OCI-LY7 (cell line): ENCODE measurements around the gene CTRB1. TPM values are rescaled to one million over a fixed set of nuclear protein-coding genes. Genes with fewer than 3 reads are reported as not detected.
"Not testable (repeated sequence)": the region's sequence is repeated elsewhere in the genome, so short reads cannot be mapped to it uniquely, and the experiment has no call there.

ENCODE experiments used
- BruUV-seq: library from RNA; stranded (reverse); fragments of 400-500 nt; replicated peaks from 2 replicates; lab custom pipeline; 2021; lab: Mats Ljungman, UMichigan
- CTCF ChIA-PET: fragments of 300-600 bp; sonication (Branson Sonifier 250); formaldehyde crosslinking; loops from one replicate; lab custom pipeline; 2022; ENCODE audit warnings: antibody characterized with exemption; ENCODE audit not compliant: unreplicated experiment; lab: Charles Lee
- POLR2A ChIA-PET: fragments of 300-600 bp; sonication (Branson Sonifier 250); formaldehyde crosslinking; loops from one replicate; lab custom pipeline; 2022; ENCODE audit warnings: antibody characterized with exemption; lab: Charles Lee
- DNase-seq: peaks from one replicate; pipeline ENCODE4 v3.0.0-alpha.2; 2015; ENCODE audit warnings: low spot score
- H2AFZ ChIP-seq: fragments of 200-600 bp; sonication (generic), shearing (Covaris generic); 2 replicates; pipeline ENCODE4 v1.6.1; 2014; ENCODE audit warnings: mild to moderate bottlenecking, antibody characterized with exemption, low read length, moderate library complexity
- H3K27ac ChIP-seq: fragments of 200-600 bp; sonication (generic); 2 replicates; pipeline ENCODE4 v1.5.1; 2014; ENCODE audit warnings: mixed run types, low read depth, mild to moderate bottlenecking, moderate library complexity, low read length, inconsistent platforms; ENCODE audit not compliant: poor library complexity, severe bottlenecking
- H3K36me3 ChIP-seq: fragments of 200-600 bp; sonication (generic); 2 replicates; pipeline ENCODE4 v1.6.1; 2014; ENCODE audit warnings: mild to moderate bottlenecking, antibody characterized with exemption, low read length, moderate library complexity, mixed read lengths; ENCODE audit not compliant: insufficient read depth
- H3K4me1 ChIP-seq: fragments of 200-600 bp; sonication (generic); 2 replicates; pipeline ENCODE4 v1.5.1; 2014; ENCODE audit warnings: mild to moderate bottlenecking, low read length; ENCODE audit not compliant: insufficient read depth, poor library complexity, severe bottlenecking
- H3K4me2 ChIP-seq: fragments of 200-600 bp; sonication (generic); 2 replicates; pipeline ENCODE4 v1.6.1; 2014; ENCODE audit warnings: mild to moderate bottlenecking, low read length
- H3K4me3 ChIP-seq: fragments of 200-600 bp; sonication (generic); 2 replicates; pipeline ENCODE4 v1.5.1; 2014; ENCODE audit warnings: mild to moderate bottlenecking, low read depth, low read length; ENCODE audit not compliant: poor library complexity, severe bottlenecking
- H3K79me2 ChIP-seq: fragments of 200-600 bp; sonication (generic); 2 replicates; pipeline ENCODE4 v1.6.1; 2016; ENCODE audit warnings: low read depth, mild to moderate bottlenecking, low read length, moderate library complexity, mixed read lengths; ENCODE audit not compliant: insufficient read depth
- H3K9me2 ChIP-seq: fragments of 200-600 bp; sonication (generic); 2 replicates; pipeline ENCODE4 v1.6.1; 2016; ENCODE audit warnings: mild to moderate bottlenecking, low read length, mixed read lengths; ENCODE audit not compliant: insufficient read depth
- H3K9me3 ChIP-seq: fragments of 200-600 bp; sonication (generic); 2 replicates; pipeline ENCODE4 v1.6.1; 2014; ENCODE audit warnings: mild to moderate bottlenecking, mixed run types, low read length, mixed read lengths
- H4K20me1 ChIP-seq: fragments of 200-600 bp; sonication (generic); 2 replicates; pipeline ENCODE4 v1.6.1; 2014; ENCODE audit warnings: mild to moderate bottlenecking, antibody characterized with exemption, low read length, moderate library complexity, mixed read lengths; ENCODE audit not compliant: insufficient read depth
- CTCF ChIP-seq: fragments of 200-600 bp; sonication (generic); conservative IDR thresholded peaks from 2 replicates; pipeline ENCODE4 v1.5.1; 2014; ENCODE audit warnings: mild to moderate bottlenecking, antibody characterized with exemption, low read length, moderate library complexity, mixed read lengths
- EZH2phosphoT487 ChIP-seq: fragments of 200-600 bp; sonication (generic); IDR thresholded peaks from 2 replicates; pipeline ENCODE4 v1.6.1; 2018; ENCODE audit warnings: low read depth, borderline replicate concordance, mild to moderate bottlenecking, mixed run types, antibody characterized with exemption, low read length, moderate library complexity, mixed read lengths
- intact Hi-C: fragments of 100-400 bp; cut with micrococcal nuclease; formaldehyde crosslinking; loops from one replicate; pipeline ENCODE4 v1.10.0; 2022; ENCODE audit not compliant: unreplicated experiment
- total RNA-seq, 2 experiments: library from RNA; depleted of rRNA in 1 of 2; stranded (reverse); fragments of >200 nt in 1 of 2; shearing (Covaris generic) in 1 of 2; gene quantifications; 2 replicates each; pipeline ENCODE4 v1.2.3, GENCODE V29; 2014 to 2022

The CTRB1 gene
- total RNA-seq, 2 experiments from 2014 or later: not detected

DNA sequence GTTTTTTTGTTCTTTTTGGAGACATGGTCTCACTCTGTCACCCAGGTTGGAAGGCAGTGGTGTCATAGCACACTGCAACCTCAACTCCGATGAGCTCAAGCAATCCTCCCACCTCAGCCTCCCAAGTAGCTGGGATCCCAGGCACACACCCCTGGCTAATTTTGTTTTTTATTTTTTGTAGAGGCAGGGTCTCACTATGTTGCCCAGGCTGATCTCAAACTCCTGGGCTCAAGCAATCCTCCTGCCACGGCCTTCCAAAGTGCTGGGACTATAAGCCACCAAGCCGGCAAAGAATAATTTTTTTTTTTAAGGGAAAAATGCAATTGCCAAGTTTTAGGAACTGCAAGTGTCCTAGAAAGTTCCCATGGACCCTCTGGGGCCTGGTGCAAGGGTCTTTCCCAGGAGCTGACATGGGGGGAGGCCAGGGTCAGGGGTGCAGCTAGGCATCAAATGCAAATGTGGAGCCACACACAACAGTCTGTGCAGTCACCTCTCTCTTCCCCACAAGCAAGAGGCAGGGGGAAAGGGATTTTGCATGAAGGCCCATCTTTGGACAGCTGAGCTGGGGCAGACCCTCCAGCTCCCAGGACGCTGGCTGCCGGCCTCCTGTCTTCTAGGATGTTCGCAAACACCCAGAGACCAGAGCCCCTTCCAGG, 52.8 kb downstream of the CTRB1 start:
- intact Hi-C loops: no loop called here
- no peaks in the 10 kb centered on the region for H3K36me3 ChIP-seq
- POLR2A ChIA-PET: no interaction called here
- no peaks in the 10 kb centered on the region for H3K79me2 ChIP-seq
- CTCF ChIA-PET: no interaction called here
- BruUV-seq: no TSS peak
- no peak for DNase-seq
- H4K20me1 ChIP-seq: no peaks in the 10 kb centered on the region
- H3K9me3 ChIP-seq: no peaks in the 10 kb centered on the region
- H3K4me3 ChIP-seq: no peak overlapping the region
- H3K4me1 ChIP-seq: no peaks in the 10 kb centered on the region
- H3K4me2 ChIP-seq: no peak overlapping the region
- TF ChIP-seq CTCF (no peak), EZH2phosphoT487 (no peak)
- no peak overlapping the region for H2AFZ ChIP-seq
- H3K9me2 ChIP-seq: no peaks in the 10 kb centered on the region
- no peak overlapping the region for H3K27ac ChIP-seq

DNA sequence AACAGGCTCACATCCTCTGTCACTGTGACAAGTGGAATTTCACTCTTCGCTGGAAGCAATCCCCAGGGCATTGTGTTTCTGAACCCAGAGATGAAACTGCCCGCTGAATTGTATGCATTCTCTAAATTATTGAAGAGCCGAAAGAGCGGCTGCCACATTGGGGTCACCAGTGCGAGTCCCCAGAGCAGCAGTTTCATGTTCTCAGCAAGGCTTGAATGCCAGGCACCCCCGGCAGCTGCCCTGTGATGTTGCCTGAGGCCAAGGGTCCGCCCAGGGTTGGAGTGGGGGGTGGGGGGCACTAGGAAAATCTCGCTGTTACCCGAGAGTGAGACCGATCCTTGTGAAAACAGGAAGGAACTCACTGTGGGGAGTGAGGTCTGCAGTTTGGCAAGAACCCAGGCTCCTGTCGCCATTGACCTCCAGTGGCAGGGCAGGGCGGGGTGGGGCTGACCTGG, 53.3 kb downstream of the CTRB1 start:
- TF ChIP-seq CTCF (no peak), EZH2phosphoT487 (no peak)
- no peaks in the 10 kb centered on the region for H3K9me3 ChIP-seq
- no peaks in the 10 kb centered on the region for H3K36me3 ChIP-seq
- POLR2A ChIA-PET: no interaction called here
- H3K9me2 ChIP-seq: no peaks in the 10 kb centered on the region
- H3K27ac ChIP-seq: no peak overlapping the region
- intact Hi-C loops: no loop called here
- H3K4me2 ChIP-seq: no peak overlapping the region
- H4K20me1 ChIP-seq: no peaks in the 10 kb centered on the region
- no TSS peak for BruUV-seq
- H3K79me2 ChIP-seq: no peaks in the 10 kb centered on the region
- CTCF ChIA-PET: no interaction called here
- DNase-seq: no peak
- H2AFZ ChIP-seq: no peak overlapping the region
- H3K4me3 ChIP-seq: no peak overlapping the region
- H3K4me1 ChIP-seq: no peaks in the 10 kb centered on the region

- POLR2A ChIA-PET, BruUV-seq: not testable (repeated sequence)
Measured at GRCh38 chr16:75272629-75273028, 53.8 kb downstream of the CTRB1 start.

More at GRCh38 chr16:75272629-75273028, 53.8 kb downstream of the CTRB1 start:
- H3K36me3 ChIP-seq, H3K27ac ChIP-seq, H3K79me2 ChIP-seq, CTCF ChIA-PET, H3K9me2 ChIP-seq, H4K20me1 ChIP-seq, H2AFZ ChIP-seq, H3K4me1 ChIP-seq, intact Hi-C loops, H3K9me3 ChIP-seq, DNase-seq, H3K4me2 ChIP-seq, H3K4me3 ChIP-seq: not testable (repeated sequence)
